ENCODE data around the gene FLII.

The FLII gene

GRCh38 chr17:18260332-18261145 is 2.0 kb upstream of the FLII start, which contains the start of gene MIEF2:
MIEF2 (plus strand) TSS chr17:18260662; CDS start chr17:18262721, 2,059 bp downstream.
- DNase-seq (ENCODE audit: low read depth in 3 of 3), result peak; percentile 85 to 87 (median 85)

- no peak for DNase-seq (ENCODE audit: low read depth in 3 of 3)
Observed at GRCh38 chr17:18259621-18260331, 1.2 kb upstream of the FLII start.

- DNase-seq (ENCODE audit: low read depth in 3 of 3), result peak in 2 of 3 experiments; percentile 12 to 31
Observed at GRCh38 chr17:18257982-18258355, 569 bp downstream of the FLII start.

GRCh38 chr17:18257268-18257981 is 1.1 kb downstream of the FLII start:
- DNase-seq (ENCODE audit: low read depth in 3 of 3), result no peak

- no peak for DNase-seq (ENCODE audit: low read depth in 3 of 3)
Observed at GRCh38 chr17:18256776-18257175, 1.8 kb downstream of the FLII start.

GRCh38 chr17:18256351-18256750 is 2.2 kb downstream of the FLII start:
- DNase-seq (ENCODE audit: low read depth in 3 of 3), result no peak

- no peak for DNase-seq (ENCODE audit: low read depth in 3 of 3)
Observed at GRCh38 chr17:18254888-18255649, 3.5 kb downstream of the FLII start.

GRCh38 chr17:18253947-18254821 is 4.4 kb downstream of the FLII start:
- DNase-seq (ENCODE audit: low read depth in 3 of 3), result no peak

GRCh38 chr17:18253187-18253884 is 5.2 kb downstream of the FLII start:
- no peak for DNase-seq (ENCODE audit: low read depth in 3 of 3)

- DNase-seq (ENCODE audit: low read depth in 3 of 3), result no peak
Observed at GRCh38 chr17:18252160-18252559, 6.4 kb downstream of the FLII start.

GRCh38 chr17:18251204-18251603 is 7.3 kb downstream of the FLII start:
- no peak for DNase-seq (ENCODE audit: low read depth in 3 of 3)

GRCh38 chr17:18250708-18251107 is 7.8 kb downstream of the FLII start:
- DNase-seq (ENCODE audit: low read depth in 3 of 3), result no peak

- DNase-seq (ENCODE audit: low read depth in 3 of 3), result no peak
Observed at GRCh38 chr17:18250259-18250658, 8.3 kb downstream of the FLII start.

- DNase-seq (ENCODE audit: low read depth in 3 of 3), result no peak
Observed at GRCh38 chr17:18248811-18249210, 9.7 kb downstream of the FLII start.

GRCh38 chr17:18248300-18248731 is 10.2 kb downstream of the FLII start:
- DNase-seq (ENCODE audit: low read depth in 3 of 3), result peak; percentile 28 to 40 (median 32)

GRCh38 chr17:18247613-18248001 is 10.9 kb downstream of the FLII start:
- no peak for DNase-seq (ENCODE audit: low read depth in 3 of 3)

GRCh38 chr17:18246880-18247612 is 11.5 kb downstream of the FLII start:
- DNase-seq (ENCODE audit: low read depth in 3 of 3), result peak in 1 of 3 experiments; percentile 20

GRCh38 chr17:18246109-18246725 is 12.3 kb downstream of the FLII start:
- DNase-seq (ENCODE audit: low read depth in 3 of 3), result no peak

Data from stimulated activated CD4-positive, alpha-beta T cell treated with anti-CD3 and anti-CD28 coated beads, TNF-alpha, amount 100 ng/mL, for 4 hours (primary cell).